Measurements from ENCODE around the gene MAFG. TPM values are rescaled to one million over a fixed set of nuclear protein-coding genes. Genes with fewer than 3 reads are reported as not detected.

The MAFG gene
- total RNA-seq, 1 experiment from 2014 or later, result 10.9 TPM

DNA sequence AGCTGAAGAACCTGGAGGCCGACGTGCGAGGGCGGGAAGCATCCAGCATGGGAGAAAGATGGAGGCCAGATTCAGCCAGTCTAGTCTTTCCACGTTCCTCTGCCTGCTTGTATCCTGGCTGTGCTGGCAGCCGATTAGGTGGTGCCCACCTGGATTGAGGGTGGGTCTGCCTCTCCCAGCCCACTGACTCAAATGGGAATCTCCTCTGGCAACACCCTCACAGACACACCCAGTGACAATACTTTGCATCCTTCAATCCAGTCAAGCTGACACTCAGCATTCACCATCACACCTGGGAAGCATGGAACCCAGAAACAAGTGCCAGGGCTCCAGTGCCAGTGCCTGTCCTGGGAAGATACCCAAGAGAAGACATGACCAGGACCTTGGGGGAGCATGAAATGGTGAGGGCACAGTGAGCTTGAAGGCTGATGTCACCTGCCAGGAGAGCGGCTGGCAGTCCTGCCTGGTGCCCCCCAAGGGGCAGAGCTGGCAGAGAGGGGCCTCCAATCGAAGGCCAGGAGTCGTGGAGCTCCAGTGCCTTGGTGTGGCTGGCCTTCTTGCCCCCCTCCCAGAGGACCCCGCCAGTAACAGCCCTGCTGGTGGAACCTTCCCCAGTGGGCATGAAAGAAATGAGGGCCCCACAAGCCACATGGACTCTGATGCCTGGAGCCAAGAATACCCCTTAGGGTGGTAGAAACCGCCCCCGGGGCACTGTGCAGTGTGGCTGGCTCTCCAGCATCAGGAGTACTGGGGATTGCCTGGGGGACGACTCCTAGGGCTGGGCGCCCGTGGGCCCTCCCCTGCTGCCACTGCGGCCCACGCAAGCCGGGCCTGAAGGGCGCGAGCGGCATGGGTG, 26.1 kb downstream of the MAFG start:
- Histone ChIP-seq H2AFZ (ENCODE audit: low read length) (no peak overlapping the region), H3K9ac (ENCODE audit: low read length) (no peak overlapping the region), H3K4me1 (ENCODE audit: low read length) (no peaks in the 10 kb centered on the region; the same call in 1 of the 2 replicates), H3K4me2 (ENCODE audit: low read depth, low read length, poor library complexity, severe bottlenecking) (no peak overlapping the region), H3K27ac (ENCODE audit: low read length) (no peak overlapping the region), H3K4me3 (ENCODE audit: low read length) (no peak overlapping the region), H4K20me1 (ENCODE audit: insufficient read depth, low read depth, low read length) (0 out of 2 replicates have a peak, but pooled peaks cover 14% of the 10 kb centered on the region), H3K27me3 (ENCODE audit: low read length) (no peaks in the 10 kb centered on the region), H3K79me2 (ENCODE audit: low read length) (no peaks in the 10 kb centered on the region), H3K36me3 (ENCODE audit: insufficient read depth, low read length) (no peaks in the 10 kb centered on the region), H3K9me3 (ENCODE audit: low read length) (no peaks in the 10 kb centered on the region), H3K9me2 (replicated peaks; ENCODE audit: insufficient read depth, low read length) (no peaks in the 10 kb centered on the region)
- no peak for DNase-seq

DNA sequence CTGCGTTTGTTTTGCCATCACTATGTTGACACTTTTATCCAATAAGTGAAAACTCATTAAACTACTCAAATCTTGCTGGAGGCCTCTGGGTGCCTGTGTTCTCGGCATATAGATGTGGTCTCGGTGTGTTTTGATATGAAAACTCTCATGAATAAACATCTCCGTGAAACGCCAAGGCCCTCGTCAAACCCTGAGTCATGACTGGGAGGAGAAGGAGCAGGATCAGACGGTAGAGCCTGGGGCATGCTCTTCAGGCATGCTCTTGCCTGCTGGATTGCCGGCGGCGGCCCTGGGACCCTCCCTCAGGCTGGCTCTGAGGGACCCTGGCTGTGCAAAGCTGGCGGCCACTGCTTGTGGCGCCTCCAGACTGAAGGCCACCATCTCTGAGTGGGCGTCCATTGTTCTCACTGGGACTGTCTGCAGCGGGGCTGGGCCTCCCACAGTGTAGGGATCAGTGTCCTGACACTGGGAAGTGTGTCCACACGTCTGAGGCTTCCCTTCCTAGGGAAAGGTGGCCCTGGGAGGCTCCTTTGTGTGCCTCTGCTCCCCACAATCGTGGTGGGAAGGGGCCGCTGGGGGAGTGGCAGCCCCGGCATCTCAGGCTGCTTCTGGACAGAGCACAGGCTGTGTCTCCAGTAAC, 27.2 kb downstream of the MAFG start:
- H3K4me2 ChIP-seq (ENCODE audit: low read depth, low read length, poor library complexity, severe bottlenecking), result no peak overlapping the region
- no peak overlapping the region for H3K4me3 ChIP-seq (ENCODE audit: low read length)
- no peaks in the 10 kb centered on the region for H3K27me3 ChIP-seq (ENCODE audit: low read length)
- no peaks in the 10 kb centered on the region for H3K79me2 ChIP-seq (ENCODE audit: low read length)
- H3K9me2 ChIP-seq (replicated peaks; ENCODE audit: insufficient read depth, low read length), result no peaks in the 10 kb centered on the region
- H3K27ac ChIP-seq (ENCODE audit: low read length), result no peak overlapping the region
- H3K9ac ChIP-seq (ENCODE audit: low read length), result no peak overlapping the region
- H4K20me1 ChIP-seq (ENCODE audit: insufficient read depth, low read depth, low read length), result 0 out of 2 replicates have a peak, but pooled peaks cover 14% of the 10 kb centered on the region
- H3K4me1 ChIP-seq (ENCODE audit: low read length), result no peaks in the 10 kb centered on the region; the same call in 1 of the 2 replicates
- no peak overlapping the region for H2AFZ ChIP-seq (ENCODE audit: low read length)
- H3K9me3 ChIP-seq (ENCODE audit: low read length), result no peaks in the 10 kb centered on the region
- DNase-seq, result no peak
- H3K36me3 ChIP-seq (ENCODE audit: insufficient read depth, low read length), result no peaks in the 10 kb centered on the region

DNA sequence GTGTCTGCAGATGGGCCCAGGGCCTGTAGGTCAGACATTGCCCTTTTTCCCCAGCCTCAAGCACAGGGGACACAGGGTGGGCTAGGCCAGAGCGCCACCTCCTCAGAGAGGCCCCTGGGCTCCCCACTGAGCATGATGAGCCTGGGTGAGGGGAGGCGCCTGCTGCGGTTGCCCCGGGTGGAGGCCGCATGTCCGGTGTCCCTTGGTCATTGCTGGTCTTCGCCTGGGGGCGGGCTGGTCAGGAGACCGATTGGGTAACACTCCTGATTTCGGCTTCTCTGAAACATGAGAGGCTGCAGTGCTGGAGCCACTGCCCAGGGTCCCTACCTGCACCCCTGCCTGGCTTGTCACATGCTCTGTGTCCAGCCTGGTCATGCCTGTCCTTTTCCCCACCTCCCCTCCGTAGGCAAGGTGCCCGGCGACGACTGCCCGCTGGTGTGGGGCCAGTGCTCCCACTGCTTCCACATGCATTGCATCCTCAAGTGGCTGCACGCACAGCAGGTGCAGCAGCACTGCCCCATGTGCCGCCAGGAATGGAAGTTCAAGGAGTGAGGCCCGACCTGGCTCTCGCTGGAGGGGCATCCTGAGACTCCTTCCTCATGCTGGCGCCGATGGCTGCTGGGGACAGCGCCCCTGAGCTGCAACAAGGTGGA, 27.9 kb downstream of the MAFG start:
- Histone ChIP-seq H3K4me3 (ENCODE audit: low read length) (no peak overlapping the region), H3K36me3 (ENCODE audit: insufficient read depth, low read length) (no peaks in the 10 kb centered on the region), H3K27ac (ENCODE audit: low read length) (no peak overlapping the region), H4K20me1 (ENCODE audit: insufficient read depth, low read depth, low read length) (0 out of 2 replicates have a peak, but pooled peaks cover 14% of the 10 kb centered on the region), H3K79me2 (ENCODE audit: low read length) (no peaks in the 10 kb centered on the region), H2AFZ (ENCODE audit: low read length) (no peak overlapping the region), H3K27me3 (ENCODE audit: low read length) (no peaks in the 10 kb centered on the region), H3K9ac (ENCODE audit: low read length) (no peak overlapping the region), H3K9me2 (replicated peaks; ENCODE audit: insufficient read depth, low read length) (no peaks in the 10 kb centered on the region), H3K4me1 (ENCODE audit: low read length) (no peaks in the 10 kb centered on the region; the same call in 1 of the 2 replicates), H3K9me3 (ENCODE audit: low read length) (no peaks in the 10 kb centered on the region), H3K4me2 (ENCODE audit: low read depth, low read length, poor library complexity, severe bottlenecking) (no peak overlapping the region)
- DNase-seq, result no peak

DNA sequence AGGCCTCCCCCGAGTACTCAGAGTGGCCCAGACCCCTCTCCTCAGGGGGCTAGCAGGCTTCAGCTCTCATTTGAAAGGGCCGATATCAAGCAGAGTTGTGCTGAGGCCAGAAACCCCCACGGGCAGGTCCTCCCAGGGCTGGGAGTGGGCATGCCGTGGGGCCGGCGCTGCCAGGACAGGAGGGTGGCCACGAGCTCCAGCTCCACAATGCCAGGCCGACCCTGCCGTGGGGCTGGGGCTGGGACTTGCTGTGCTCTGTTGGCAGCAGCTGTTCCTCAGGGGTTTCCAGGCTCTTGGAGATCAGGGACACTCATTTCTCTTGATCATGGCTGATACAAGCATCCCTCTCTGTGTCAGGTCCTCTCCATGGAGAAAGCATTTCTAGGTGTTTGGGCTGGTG, 28.6 kb downstream of the MAFG start:
- H3K4me2 ChIP-seq (ENCODE audit: low read depth, low read length, poor library complexity, severe bottlenecking), result no peak overlapping the region
- H3K27me3 ChIP-seq (ENCODE audit: low read length), result no peaks in the 10 kb centered on the region
- H2AFZ ChIP-seq (ENCODE audit: low read length), result no peak overlapping the region
- no peaks in the 10 kb centered on the region for H3K9me2 ChIP-seq (replicated peaks; ENCODE audit: insufficient read depth, low read length)
- H3K9ac ChIP-seq (ENCODE audit: low read length), result no peak overlapping the region
- no peak for DNase-seq
- no peaks in the 10 kb centered on the region for H3K9me3 ChIP-seq (ENCODE audit: low read length)
- H3K79me2 ChIP-seq (ENCODE audit: low read length), result 0 out of 2 replicates have a peak, but pooled peaks cover under 1% of the 10 kb centered on the region
- H3K27ac ChIP-seq (ENCODE audit: low read length), result no peak overlapping the region
- no peaks in the 10 kb centered on the region; the same call in 1 of the 2 replicates for H3K4me1 ChIP-seq (ENCODE audit: low read length)
- no peak overlapping the region for H3K4me3 ChIP-seq (ENCODE audit: low read length)
- 0 out of 2 replicates have a peak, but pooled peaks cover 14% of the 10 kb centered on the region for H4K20me1 ChIP-seq (ENCODE audit: insufficient read depth, low read depth, low read length)
- no peaks in the 10 kb centered on the region for H3K36me3 ChIP-seq (ENCODE audit: insufficient read depth, low read length)

DNA sequence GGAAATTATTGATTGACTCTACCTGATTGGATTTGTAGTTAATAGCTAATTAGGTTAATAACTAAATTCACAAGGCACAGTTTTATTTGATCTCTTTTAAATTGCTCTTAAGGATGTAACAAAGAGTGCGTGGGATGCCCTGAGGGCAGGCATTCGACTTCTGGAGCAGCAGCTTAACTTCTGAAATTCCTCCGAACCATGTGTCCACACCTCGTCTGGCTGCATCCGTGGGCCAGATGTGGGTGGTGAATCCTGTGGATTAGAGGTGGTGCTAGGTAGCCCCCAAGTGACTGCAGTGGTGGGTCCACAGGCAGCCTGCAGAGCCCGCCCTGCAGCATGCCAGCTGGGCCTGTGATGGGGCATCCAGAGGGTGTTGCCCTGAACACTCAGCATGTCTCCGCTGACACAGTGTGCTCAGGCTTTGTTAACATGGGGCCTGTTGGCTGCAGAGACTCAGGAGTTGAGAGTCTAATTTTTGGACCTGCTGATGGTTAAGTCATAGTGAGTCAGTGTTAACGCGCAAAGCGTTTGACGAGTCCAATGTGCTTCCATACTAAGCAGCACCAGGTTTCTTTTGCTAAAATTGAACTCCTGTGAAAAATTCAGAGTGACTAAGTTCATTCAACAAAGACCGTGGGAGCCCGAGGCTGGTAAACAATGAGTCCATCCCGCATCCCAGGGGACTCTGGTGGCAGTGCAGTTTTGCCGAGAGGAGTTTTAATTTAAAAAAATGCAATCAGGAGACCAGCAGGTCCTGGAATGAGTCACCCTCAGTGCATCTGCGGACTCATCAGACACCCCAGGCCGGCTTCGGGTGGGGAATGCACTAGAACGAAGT, 29.3 kb downstream of the MAFG start:
- no peak overlapping the region for H3K9ac ChIP-seq (ENCODE audit: low read length)
- H3K36me3 ChIP-seq (ENCODE audit: insufficient read depth, low read length), result no peaks in the 10 kb centered on the region
- H4K20me1 ChIP-seq (ENCODE audit: insufficient read depth, low read depth, low read length), result 0 out of 2 replicates have a peak, but pooled peaks cover 12% of the 10 kb centered on the region

DNA sequence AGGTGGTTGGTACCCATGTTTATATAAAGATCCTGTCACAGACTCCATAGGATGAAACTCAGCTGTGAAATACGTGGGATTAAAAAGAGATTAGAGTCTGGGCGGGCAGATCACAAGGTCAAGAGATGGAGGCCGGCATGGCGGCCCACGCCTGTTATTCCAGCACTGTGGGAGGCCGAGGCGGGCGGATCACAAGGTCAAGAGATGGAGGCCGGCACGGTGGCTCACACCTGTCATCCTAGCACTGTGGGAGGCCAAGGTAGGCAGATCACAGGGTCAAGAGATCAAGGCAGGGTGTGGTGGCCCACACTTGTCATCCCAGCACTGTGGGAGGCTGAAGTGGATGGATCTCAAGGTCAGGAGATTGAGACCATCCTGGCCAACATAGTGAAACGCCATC, 32.1 kb downstream of the MAFG start:
- Histone ChIP-seq H3K79me2 (ENCODE audit: low read length) (peaks cover 19% of the 10 kb centered on the region), H3K36me3 (ENCODE audit: insufficient read depth, low read length) (peaks cover 1% of the 10 kb centered on the region; the same call in 1 of the 2 replicates), H3K9ac (ENCODE audit: low read length) (no peak overlapping the region), H3K4me3 (ENCODE audit: low read length) (no peak overlapping the region), H3K27me3 (ENCODE audit: low read length) (no peaks in the 10 kb centered on the region), H3K4me2 (ENCODE audit: low read depth, low read length, poor library complexity, severe bottlenecking) (no peak overlapping the region), H2AFZ (ENCODE audit: low read length) (no peak overlapping the region), H4K20me1 (ENCODE audit: insufficient read depth, low read depth, low read length) (peaks cover 8% of the 10 kb centered on the region; the same call in 1 of the 2 replicates), H3K27ac (ENCODE audit: low read length) (no peak overlapping the region), H3K9me2 (replicated peaks; ENCODE audit: insufficient read depth, low read length) (no peaks in the 10 kb centered on the region), H3K4me1 (ENCODE audit: low read length) (peaks cover 10% of the 10 kb centered on the region), H3K9me3 (ENCODE audit: low read length) (no peaks in the 10 kb centered on the region)
- no peak for DNase-seq

More for the DNA sequence above, 29.3 kb downstream of the MAFG start:
- H3K27me3 ChIP-seq (ENCODE audit: low read length), result no peaks in the 10 kb centered on the region
- no peaks in the 10 kb centered on the region for H3K9me3 ChIP-seq (ENCODE audit: low read length)
- H3K4me2 ChIP-seq (ENCODE audit: low read depth, low read length, poor library complexity, severe bottlenecking), result no peak overlapping the region
- H3K79me2 ChIP-seq (ENCODE audit: low read length), result 0 out of 2 replicates have a peak, but pooled peaks cover 2% of the 10 kb centered on the region
- no peaks in the 10 kb centered on the region for H3K9me2 ChIP-seq (replicated peaks; ENCODE audit: insufficient read depth, low read length)
- no peak for DNase-seq
- H3K27ac ChIP-seq (ENCODE audit: low read length), result no peak overlapping the region
- no peak overlapping the region for H2AFZ ChIP-seq (ENCODE audit: low read length)
- no peak overlapping the region for H3K4me3 ChIP-seq (ENCODE audit: low read length)
- no peaks in the 10 kb centered on the region; the same call in 1 of the 2 replicates for H3K4me1 ChIP-seq (ENCODE audit: low read length)

DNA sequence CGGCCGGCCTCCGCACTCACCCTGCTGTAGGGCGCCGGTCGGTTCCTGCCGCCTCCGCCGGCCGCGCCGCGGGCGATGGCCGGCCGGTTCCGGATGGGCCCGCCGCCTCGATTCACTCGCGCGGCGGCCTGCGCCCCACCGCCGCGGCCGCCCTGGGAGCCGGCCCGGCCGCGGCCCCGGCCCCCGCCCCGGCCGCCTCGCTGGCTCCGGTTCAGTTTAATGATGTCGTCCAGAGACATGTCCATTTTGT, 36.3 kb downstream of the MAFG start:
- Histone ChIP-seq H2AFZ (ENCODE audit: low read length) (no peak overlapping the region), H3K27me3 (ENCODE audit: low read length) (no peaks in the 10 kb centered on the region), H3K9me3 (ENCODE audit: low read length) (no peaks in the 10 kb centered on the region), H3K27ac (ENCODE audit: low read length) (peak overlapping the region; percentile 48; the same call in 1 of the 2 replicates), H4K20me1 (ENCODE audit: insufficient read depth, low read depth, low read length) (peaks cover 29% of the 10 kb centered on the region), H3K4me1 (ENCODE audit: low read length) (peaks cover 20% of the 10 kb centered on the region), H3K4me2 (ENCODE audit: low read depth, low read length, poor library complexity, severe bottlenecking) (peak overlapping the region; percentile 92), H3K79me2 (ENCODE audit: low read length) (peaks cover 51% of the 10 kb centered on the region), H3K4me3 (ENCODE audit: low read length) (peak overlapping the region; percentile 96), H3K9me2 (replicated peaks; ENCODE audit: insufficient read depth, low read length) (no peaks in the 10 kb centered on the region), H3K9ac (ENCODE audit: low read length) (peak overlapping the region; percentile 83), H3K36me3 (ENCODE audit: insufficient read depth, low read length) (peaks cover 38% of the 10 kb centered on the region)
- no peak for DNase-seq
